HG02571 (cell line): ENCODE data around the gene PTGES3.
"Not testable (repeated sequence)": the region's sequence is repeated elsewhere in the genome, so short reads cannot be mapped to it uniquely, and the experiment has no call there.

Experiments
- ATAC-seq: cut with Tn5 transposase; IDR thresholded peaks from one replicate; pipeline ENCODE4 v1.9.1; 2021; ENCODE audit warnings: mild to moderate bottlenecking, moderate library complexity; ENCODE audit not compliant: unreplicated experiment

PTGES3 gene

GRCh38 chr12:56657416-56658379 is 30.4 kb downstream of the PTGES3 start:
- ATAC-seq, result no peak

GRCh38 chr12:56653781-56654180 is 34.3 kb downstream of the PTGES3 start:
- ATAC-seq, result not testable (repeated sequence)

GRCh38 chr12:56648023-56648422 is 40.1 kb downstream of the PTGES3 start:
- not testable (repeated sequence) for ATAC-seq

GRCh38 chr12:56645717-56646446 is 42.2 kb downstream of the PTGES3 start, which contains the start of gene ATP5F1B:
ATP5F1B (minus strand) TSS chr12:56645984; CDS start chr12:56645963, 21 bp downstream.
- peak; percentile 98 for ATAC-seq

- no peak for ATAC-seq
Measured at GRCh38 chr12:56645201-56645716, 42.8 kb downstream of the PTGES3 start.

GRCh38 chr12:56644654-56645053 is 43.4 kb downstream of the PTGES3 start:
- ATAC-seq, result no peak

GRCh38 chr12:56641219-56641618 is 46.9 kb downstream of the PTGES3 start:
- ATAC-seq, result no peak

GRCh38 chr12:56637621-56638020 is 50.5 kb downstream of the PTGES3 start:
- ATAC-seq, result no peak

- ATAC-seq, result peak; percentile 46
Measured at GRCh38 chr12:56636675-56637540, 51.2 kb downstream of the PTGES3 start.

GRCh38 chr12:56635806-56636674 is 52.0 kb downstream of the PTGES3 start:
- ATAC-seq, result peak; percentile 39

GRCh38 chr12:56634837-56635791 is 53.0 kb downstream of the PTGES3 start:
- ATAC-seq, result peak; percentile 18

- no peak for ATAC-seq
Measured at GRCh38 chr12:56634242-56634836, 53.7 kb downstream of the PTGES3 start.

GRCh38 chr12:56633468-56634241 is 54.4 kb downstream of the PTGES3 start:
- no peak for ATAC-seq

GRCh38 chr12:56632701-56633467 is 55.2 kb downstream of the PTGES3 start:
- ATAC-seq, result no peak

GRCh38 chr12:56631790-56632700 is 56.0 kb downstream of the PTGES3 start:
- ATAC-seq, result peak; percentile 24
